B cell (primary cell): ENCODE measurements around the gene PSMF1. TPM values are rescaled to one million over a fixed set of nuclear protein-coding genes. Genes with fewer than 3 reads are reported as not detected.

Experiments
- ATAC-seq: fragments of 200-7000 bp; cut with Tn5 transposase; one replicate; pipeline ENCODE4 v1.10.0; 2021; ENCODE audit warnings: low read depth, mild to moderate bottlenecking, moderate number of reproducible peaks, moderate library complexity
- CTCF ChIA-PET: fragments of 350-600 bp; sonication (Branson Sonifier 250); formaldehyde crosslinking; loops from one replicate; lab custom pipeline; 2021; ENCODE audit warnings: antibody characterized with exemption, inconsistent platforms; lab: Charles Lee
- POLR2A ChIA-PET: fragments of 350-600 bp; sonication (Branson Sonifier 250); formaldehyde crosslinking; loops from one replicate; lab custom pipeline; 2021; ENCODE audit warnings: antibody characterized with exemption; lab: Charles Lee
- DNase-seq: peaks from one replicate; pipeline ENCODE4 v3.0.0; 2013
- H2AFZ ChIP-seq: 2 replicates; pipeline ENCODE4 v1.6.1; 2012; ENCODE audit warnings: mild to moderate bottlenecking, low read depth, low read length; ENCODE audit not compliant: insufficient read depth, poor library complexity, severe bottlenecking
- H3K27ac ChIP-seq, 2 donors: 1 replicate in 1 of 2; 2 replicates in 1 of 2; pipeline ENCODE4 v1.5.1; 2012 to 2013; ENCODE audit warnings: low read length in 2 of 2, mild to moderate bottlenecking in 2 of 2, moderate library complexity in 1 of 2
- H3K27me3 ChIP-seq, 4 experiments: fragments of 200-600 bp in 1 of 4; sonication (generic) in 1 of 4; replicated peaks in 1 of 4; 1 replicate in 2 of 4; 2 replicates in 2 of 4; pipeline versions ENCODE4 v1.6.1 to v1.7.0; 2013 to 2016; ENCODE audit warnings: low read length in 3 of 4, mild to moderate bottlenecking in 2 of 4, mixed read lengths in 1 of 4, moderate library complexity in 1 of 4; ENCODE audit not compliant: insufficient read depth in 4 of 4, control insufficient read depth in 3 of 4; ENCODE audit errors: control extremely low read depth in 1 of 4
- H3K36me3 ChIP-seq, 2 experiments: replicated peaks in 1 of 2; 1 replicate in 1 of 2; 2 replicates in 1 of 2; pipeline versions ENCODE4 v1.6.1 to v1.7.1; 2013; ENCODE audit warnings: low read length in 1 of 2; ENCODE audit not compliant: insufficient read depth in 2 of 2, control insufficient read depth in 1 of 2; ENCODE audit errors: control extremely low read depth in 1 of 2, extremely low read depth in 1 of 2
- H3K4me1 ChIP-seq, 2 donors: fragments of 200-600 bp in 1 of 2; sonication (generic) in 1 of 2; 1 replicate in 1 of 2; 2 replicates in 1 of 2; pipeline versions ENCODE4 v1.5.1 to v1.6.1; 2013 to 2017; ENCODE audit warnings: low read length in 2 of 2; ENCODE audit not compliant: control insufficient read depth in 2 of 2, insufficient read depth in 2 of 2
- H3K4me2 ChIP-seq: replicated peaks from 2 replicates; pipeline ENCODE3; 2012; ENCODE audit warnings: mild to moderate bottlenecking, low read depth, low read length; ENCODE audit not compliant: poor library complexity, severe bottlenecking
- H3K4me3 ChIP-seq, 5 experiments: fragments of 200-600 bp in 1 of 5; sonication (generic) in 1 of 5; 1 replicate in 3 of 5; 2 replicates in 2 of 5; pipeline versions ENCODE4 v1.5.1 to v1.7.0; 2011 to 2016; ENCODE audit warnings: low read length in 4 of 5, mild to moderate bottlenecking in 4 of 5, low read depth in 2 of 5, control low read depth in 1 of 5, moderate library complexity in 1 of 5; ENCODE audit not compliant: insufficient read depth in 1 of 5; ENCODE audit errors: control extremely low read depth in 1 of 5, extremely low read depth in 1 of 5
- H3K79me2 ChIP-seq: fragments of 200-600 bp; sonication (generic); one replicate; pipeline ENCODE4 v1.6.0; 2016; ENCODE audit warnings: low read length; ENCODE audit not compliant: control insufficient read depth, insufficient read depth
- H3K9ac ChIP-seq: fragments of 200-600 bp; sonication (generic); 2 replicates; pipeline ENCODE4 v1.6.1; 2017; ENCODE audit warnings: mild to moderate bottlenecking, low read length, moderate library complexity
- H3K9me3 ChIP-seq, 3 donors: one replicate each; pipeline versions ENCODE4 v1.6.1 to v1.7.1; 2013; ENCODE audit warnings: low read length in 2 of 3; ENCODE audit not compliant: control insufficient read depth in 2 of 3, insufficient read depth in 1 of 3; ENCODE audit errors: control extremely low read depth in 1 of 3
- H4K20me1 ChIP-seq: 2 replicates; pipeline ENCODE4 v1.6.0; 2012; ENCODE audit warnings: mild to moderate bottlenecking, low read length; ENCODE audit not compliant: insufficient read depth, control insufficient read depth, poor library complexity, severe bottlenecking
- H3K27ac Mint-ChIP-seq: one replicate; pipeline ENCODE4 v1.8.0; 2021; ENCODE audit warnings: mixed read lengths
- H3K27me3 Mint-ChIP-seq: one replicate; pipeline ENCODE4 v1.8.0; 2021; ENCODE audit warnings: mixed read lengths
- H3K4me1 Mint-ChIP-seq: one replicate; pipeline ENCODE4 v1.8.0; 2021; ENCODE audit warnings: mixed read lengths
- H3K4me3 Mint-ChIP-seq: one replicate; pipeline ENCODE4 v1.8.0; 2021; ENCODE audit warnings: mixed read lengths
- H3K9me3 Mint-ChIP-seq: one replicate; pipeline ENCODE4 v1.8.0; 2022; ENCODE audit warnings: mixed read lengths; ENCODE audit not compliant: insufficient read depth
- EZH2 ChIP-seq: IDR thresholded peaks from 2 replicates; pipeline ENCODE4 v1.6.1; 2012; ENCODE audit warnings: borderline replicate concordance, low read depth, mild to moderate bottlenecking, moderate library complexity, low read length; ENCODE audit not compliant: insufficient read depth, poor library complexity, severe bottlenecking
- WGBS: methylation state at CpG from one replicate; pipeline ENCODE4 v1.1.5; 2013; ENCODE audit warnings: missing lambda C conversion rate; ENCODE audit not compliant: insufficient coverage; 5-methylcytosine and 5-hydroxymethylcytosine counted together
- intact Hi-C: fragments of 100-400 bp; cut with micrococcal nuclease; formaldehyde crosslinking; loops from one replicate; pipeline ENCODE4 v1.10.0; 2022
- polyA plus RNA-seq: library from polyadenylated mRNA; depleted of rRNA; stranded (reverse); fragments of >200 nt; gene quantifications from 2 replicates; pipeline ENCODE4 v1.2.3, GENCODE V29; 2012
- total RNA-seq, 2 donors: library from RNA; stranded (reverse); fragments of 120-200 nt in 1 of 2; gene quantifications; 1 replicate in 1 of 2; 2 replicates in 1 of 2; pipeline versions ENCODE4 v1.2.3 to v1.2.4, GENCODE V29; 2013 to 2022
- TF ChIP-seq, protein P1 (sequence below): fragments of 200-600 bp; IDR thresholded peaks from one replicate; pipeline ENCODE4 v1.8.0; 2022; ENCODE audit warnings: antibody characterized with exemption, mild to moderate bottlenecking

PSMF1 gene
- total and polyA plus RNA-seq, 2 donors (not counting 1 experiment from before 2014, with no cell fraction given) = 113 to 132 TPM

DNA sequence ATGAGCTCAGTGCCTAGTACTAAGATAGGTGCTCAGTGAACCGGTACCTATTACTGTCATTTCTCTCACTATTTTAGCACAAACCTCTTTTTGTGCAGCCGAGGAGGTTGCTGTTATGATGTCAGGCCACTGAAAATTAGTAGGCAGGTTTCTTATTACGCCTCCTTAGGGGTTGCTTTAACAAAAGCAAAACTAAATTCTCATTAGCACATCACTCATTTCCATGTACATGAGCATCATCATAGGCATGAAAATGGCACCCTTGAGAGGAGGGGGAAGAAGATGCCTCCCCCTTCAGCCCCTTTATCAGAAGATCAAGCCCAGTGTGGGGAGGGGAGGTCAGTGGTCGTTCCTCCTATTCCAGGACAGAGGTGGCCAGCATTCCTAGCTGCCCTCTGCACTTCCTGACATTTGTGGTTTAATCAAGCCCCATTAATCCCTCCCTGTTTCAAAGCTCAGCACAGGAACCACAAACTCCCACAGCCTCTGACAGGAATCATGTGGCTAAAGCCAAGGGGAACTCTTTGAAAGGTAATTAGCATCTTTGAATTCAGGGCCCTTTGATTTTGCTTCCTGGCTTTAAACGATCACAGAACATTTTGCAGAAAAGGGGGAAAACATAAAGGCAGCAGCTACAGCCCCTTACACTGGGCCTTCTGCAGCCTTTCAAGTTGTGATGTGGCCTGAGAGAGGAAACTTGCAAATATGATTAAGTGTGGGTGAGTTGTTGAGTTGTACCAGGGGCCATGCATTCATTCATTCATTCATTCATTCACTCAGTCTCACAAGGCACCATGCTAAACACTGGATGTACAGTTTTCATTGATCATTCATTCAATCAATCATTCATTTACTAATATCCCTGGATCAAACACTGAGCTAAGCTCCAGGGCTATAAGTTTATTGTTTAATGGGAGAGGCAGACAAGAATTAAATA lies 31.9 kb upstream of the PSMF1 start:
- no peak overlapping the region for H3K4me2 ChIP-seq
- no peak overlapping the region for H2AFZ ChIP-seq
- ATAC-seq (no peak), DNase-seq (no peak)
- H4K20me1 ChIP-seq = no peaks in the 10 kb centered on the region
- no peaks in the 10 kb centered on the region for H3K27me3 ChIP-seq
- no peak overlapping the region for H3K27ac Mint-ChIP-seq
- no peaks in the 10 kb centered on the region for H3K36me3 ChIP-seq
- H3K9me3 Mint-ChIP-seq = peaks cover 12% of the 10 kb centered on the region
- no peak overlapping the region for H3K27ac ChIP-seq
- H3K4me3 Mint-ChIP-seq = no peak overlapping the region
- H3K4me1 ChIP-seq = no peaks in the 10 kb centered on the region
- TF ChIP-seq EZH2 = no peak
- TF ChIP-seq, protein P1, sequence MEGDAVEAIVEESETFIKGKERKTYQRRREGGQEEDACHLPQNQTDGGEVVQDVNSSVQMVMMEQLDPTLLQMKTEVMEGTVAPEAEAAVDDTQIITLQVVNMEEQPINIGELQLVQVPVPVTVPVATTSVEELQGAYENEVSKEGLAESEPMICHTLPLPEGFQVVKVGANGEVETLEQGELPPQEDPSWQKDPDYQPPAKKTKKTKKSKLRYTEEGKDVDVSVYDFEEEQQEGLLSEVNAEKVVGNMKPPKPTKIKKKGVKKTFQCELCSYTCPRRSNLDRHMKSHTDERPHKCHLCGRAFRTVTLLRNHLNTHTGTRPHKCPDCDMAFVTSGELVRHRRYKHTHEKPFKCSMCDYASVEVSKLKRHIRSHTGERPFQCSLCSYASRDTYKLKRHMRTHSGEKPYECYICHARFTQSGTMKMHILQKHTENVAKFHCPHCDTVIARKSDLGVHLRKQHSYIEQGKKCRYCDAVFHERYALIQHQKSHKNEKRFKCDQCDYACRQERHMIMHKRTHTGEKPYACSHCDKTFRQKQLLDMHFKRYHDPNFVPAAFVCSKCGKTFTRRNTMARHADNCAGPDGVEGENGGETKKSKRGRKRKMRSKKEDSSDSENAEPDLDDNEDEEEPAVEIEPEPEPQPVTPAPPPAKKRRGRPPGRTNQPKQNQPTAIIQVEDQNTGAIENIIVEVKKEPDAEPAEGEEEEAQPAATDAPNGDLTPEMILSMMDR = no peak
- no peak overlapping the region for H3K9ac ChIP-seq
- 0% methylated on average over 1 of the region's 5 CpGs for WGBS
- H3K27me3 Mint-ChIP-seq = no peaks in the 10 kb centered on the region
- POLR2A ChIA-PET = no interaction called here
- H3K4me1 Mint-ChIP-seq = no peaks in the 10 kb centered on the region
- CTCF ChIA-PET = no interaction called here
- no peak overlapping the region for H3K4me3 ChIP-seq
- peaks cover 0 to 19% (median 9%) of the 10 kb centered on the region in 3 donors for H3K9me3 ChIP-seq
- no peaks in the 10 kb centered on the region for H3K79me2 ChIP-seq
- intact Hi-C loops = no loop called here

DNA sequence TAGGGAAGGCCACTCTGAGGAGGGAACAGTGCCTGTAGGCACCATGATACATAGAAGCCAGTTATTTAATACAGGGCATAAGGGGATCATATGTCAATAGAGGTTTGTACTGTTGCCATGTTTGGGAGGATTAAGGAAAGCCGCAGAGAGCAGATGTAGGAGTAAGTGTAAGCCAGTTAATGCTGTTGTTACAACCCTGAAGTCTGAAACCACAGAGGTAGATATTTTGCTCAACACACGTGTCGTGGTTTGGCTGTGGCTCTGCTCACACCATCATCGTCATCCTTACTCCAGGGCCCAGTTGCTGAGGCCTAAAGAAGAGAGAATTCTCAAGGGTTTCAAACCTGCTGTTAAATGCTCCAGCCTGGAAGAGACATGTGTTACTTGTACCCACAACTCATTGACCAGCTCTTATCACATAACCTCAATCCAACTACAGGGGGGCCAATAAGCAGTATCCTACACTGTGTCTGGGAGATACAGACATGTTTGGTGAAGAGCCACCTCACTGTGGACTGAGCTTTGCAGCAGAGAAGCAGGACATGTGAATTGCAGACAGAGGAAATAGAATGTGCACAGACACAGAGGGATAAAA lies 31.0 kb upstream of the PSMF1 start:
- DNase-seq = no peak
- Histone ChIP-seq H3K9ac (no peak overlapping the region), H2AFZ (no peak overlapping the region), H3K79me2 (no peaks in the 10 kb centered on the region), H3K4me1 (no peaks in the 10 kb centered on the region), H3K9me3 (peaks cover 0 to 21% (median 12%) of the 10 kb centered on the region in 3 donors), H4K20me1 (no peaks in the 10 kb centered on the region), H3K4me2 (no peak overlapping the region), H3K27me3 (no peaks in the 10 kb centered on the region), H3K4me3 (no peak overlapping the region), H3K27ac (no peak overlapping the region), H3K36me3 (no peaks in the 10 kb centered on the region)
- Mint-ChIP-seq H3K27ac (no peak overlapping the region), H3K4me1 (no peaks in the 10 kb centered on the region), H3K4me3 (no peak overlapping the region), H3K27me3 (no peaks in the 10 kb centered on the region), H3K9me3 (peaks cover 14% of the 10 kb centered on the region)
- no CpG with 5 or more reads among the region's 4 CpGs for WGBS
- TF ChIP-seq EZH2 = no peak
- CTCF ChIA-PET = no interaction called here
- no peak for ATAC-seq
- POLR2A ChIA-PET = no interaction called here
- intact Hi-C loops = no loop called here
